Heart left ventricle (tissue), 16 donors: Measurements from ENCODE around the gene DNAAF8. TPM values are rescaled to one million over a fixed set of nuclear protein-coding genes. Genes with fewer than 3 reads are reported as not detected.
"Not testable (repeated sequence)": the region's sequence is repeated elsewhere in the genome, so short reads cannot be mapped to it uniquely, and the experiment has no call there.

Experiments used
- ATAC-seq, 4 donors: fragments of 200-7000 bp; cut with Tn5 transposase; one replicate each; pipeline ENCODE4 v1.9.1; 2020 to 2022; ENCODE audit warnings: moderate library complexity in 4 of 4, mild to moderate bottlenecking in 3 of 4, moderate number of reproducible peaks in 1 of 4
- DNase-seq, 5 donors: peaks; one replicate each; pipeline ENCODE4 v3.0.0-alpha.2; 2020
- H3K27ac ChIP-seq, 12 donors: fragments of 200-600 bp; sonication (generic) in 4 of 12; one replicate each; pipeline versions ENCODE4 v1.5.0 to v1.8.0; 2016 to 2022; ENCODE audit warnings: mild to moderate bottlenecking in 2 of 12
- H3K27me3 ChIP-seq, 9 donors: fragments of 200-600 bp; sonication (generic) in 2 of 9; one replicate each; pipeline versions ENCODE4 v1.5.1 to v1.8.0; 2016 to 2022; ENCODE audit warnings: mild to moderate bottlenecking in 3 of 9
- H3K36me3 ChIP-seq, 9 donors: fragments of 200-600 bp; sonication (generic) in 2 of 9; one replicate each; pipeline versions ENCODE4 v1.5.0 to v1.8.0; 2018 to 2022; ENCODE audit warnings: mild to moderate bottlenecking in 2 of 9
- H3K4me1 ChIP-seq, 12 donors: fragments of 200-600 bp; sonication (generic) in 4 of 12; one replicate each; pipeline versions ENCODE4 v1.5.0 to v1.8.0; 2016 to 2022; ENCODE audit warnings: mild to moderate bottlenecking in 3 of 12
- H3K4me3 ChIP-seq, 12 donors: fragments of 200-600 bp; sonication (generic) in 4 of 12; one replicate each; pipeline versions ENCODE4 v1.5.0 to v1.8.0; 2017 to 2022; ENCODE audit warnings: mild to moderate bottlenecking in 9 of 12, moderate library complexity in 4 of 12
- H3K9me3 ChIP-seq, 12 donors: fragments of 200-600 bp; sonication (generic) in 4 of 12; one replicate each; pipeline versions ENCODE4 v1.5.0 to v1.8.0; 2016 to 2022; ENCODE audit warnings: mild to moderate bottlenecking in 1 of 12
- POLR2A ChIP-seq, 2 donors: fragments of 450-650 bp; IDR thresholded peaks; one replicate each; pipeline ENCODE4 v1.6.1; 2017; ENCODE audit warnings: antibody characterized with exemption in 2 of 2, mild to moderate bottlenecking in 2 of 2, moderate library complexity in 2 of 2
- WGBS, 4 donors: extraction: QIAGEN DNeasy Blood & Tissue Kit in 2 of 4; methylation state at CpG; one replicate each; pipeline versions ENCODE4 v1.1.5 to v1.1.7; 2013 to 2018; 5-methylcytosine and 5-hydroxymethylcytosine counted together
- intact Hi-C, 10 donors: fragments of 100-400 bp; cut with DNase I; formaldehyde crosslinking; loops; one replicate each; pipeline versions ENCODE4 v1.11.1 to v1.14.2; 2022
- polyA plus RNA-seq, 2 donors: library from polyadenylated mRNA; stranded (reverse); fragments of 200-250 nt; gene quantifications; one replicate each; pipeline ENCODE4 v1.2.3, GENCODE V29; 2013
- total RNA-seq, 9 donors: library from RNA; depleted of rRNA in 2 of 9; stranded (reverse); fragments of >200 nt in 2 of 9; fragmentation: NEBNext Ultra II Directional in 3 of 9; extraction: Animal tissue kit (Norgen Biotek cat#: 25700) in 3 of 9; gene quantifications; one replicate each; pipeline versions ENCODE4 v1.1.0 to v1.2.4, GENCODE V29; 2016 to 2023
- TF ChIP-seq, protein P1 (sequence below), 12 donors: fragments of 200-600 bp; sonication (generic) in 4 of 12; IDR thresholded peaks; one replicate each; pipeline versions ENCODE4 v1.5.0 to v1.8.0; 2018 to 2022; ENCODE audit warnings: antibody characterized with exemption in 12 of 12, mild to moderate bottlenecking in 5 of 12
- donor health status: ischemic (EF 13 %, LVEDD 7.1; RV severe dilation, severe dysfunction).
- donor health status: healthy with polysubstance abuse.
- donor health status: DM: no; HTN: yes; CAD: no.
- donor health status: DM: no; HTN: no; CAD: no.
- donor health status: ischemic (EF 25% LVEDD 6.9; RV normal size, moderate dysfunction).
- donor health status: ischemic (EF 25% LVEDD 5.7; RV mildly dilated, moderate dysfunction).
- donor health status: healthy.
- donor health status: DM: yes; HTN: yes; CAD: no.
- donor health status: ischemic (EF 35%, LVEDD 5.7; RV mildly dilated, moderate dysfunction).
- donor health status: nonischemic (EF 11% LVEDD 7.7; RV severe dilation, severe dysfunction).
- donor health status: DM: yes; HTN: yes; CAD: no.
- donor health status: PGD.
- donor health status: ischemic (EF 29% LVEDD 5.4; RV normal size, mild dysfunction).
- donor health status: nonischemic (EF 23%, LVEDD 6.1; RV moderate dilation, normal function).

Gene DNAAF8
- total and polyA plus RNA-seq, 11 donors = 0.34 to 3.4 (median 0.91) TPM

DNA sequence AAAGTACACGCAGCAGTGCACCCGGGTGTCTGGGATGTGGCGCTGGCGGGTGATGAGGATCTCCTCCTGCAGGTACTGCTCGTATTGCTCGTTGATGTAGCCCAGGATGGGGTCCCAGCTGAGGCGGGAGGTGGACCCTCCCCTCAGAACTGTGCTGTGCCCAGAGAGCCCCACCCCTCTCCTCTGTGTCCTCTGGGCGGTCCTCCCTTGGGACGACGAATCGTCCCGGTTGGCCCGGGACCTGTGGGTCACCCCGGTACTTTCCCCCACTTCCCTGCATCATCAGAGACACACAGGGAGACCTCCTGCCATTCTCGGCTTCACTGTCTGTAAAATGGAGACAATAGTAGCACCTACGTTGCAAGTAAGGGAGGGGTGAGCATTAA, 49.6 kb downstream of the DNAAF8 start:
- no peak for DNase-seq
- intact Hi-C loops = no loop called here
- no peak overlapping the region for H3K27ac ChIP-seq
- H3K4me1 ChIP-seq = no peaks in the 10 kb centered on the region
- H3K4me3 ChIP-seq = no peak overlapping the region
- no peak for ATAC-seq
- H3K36me3 ChIP-seq = no peaks in the 10 kb centered on the region
- no peak for TF ChIP-seq POLR2A (IDR thresholded peaks at IDR 0.05)
- TF ChIP-seq, protein P1, sequence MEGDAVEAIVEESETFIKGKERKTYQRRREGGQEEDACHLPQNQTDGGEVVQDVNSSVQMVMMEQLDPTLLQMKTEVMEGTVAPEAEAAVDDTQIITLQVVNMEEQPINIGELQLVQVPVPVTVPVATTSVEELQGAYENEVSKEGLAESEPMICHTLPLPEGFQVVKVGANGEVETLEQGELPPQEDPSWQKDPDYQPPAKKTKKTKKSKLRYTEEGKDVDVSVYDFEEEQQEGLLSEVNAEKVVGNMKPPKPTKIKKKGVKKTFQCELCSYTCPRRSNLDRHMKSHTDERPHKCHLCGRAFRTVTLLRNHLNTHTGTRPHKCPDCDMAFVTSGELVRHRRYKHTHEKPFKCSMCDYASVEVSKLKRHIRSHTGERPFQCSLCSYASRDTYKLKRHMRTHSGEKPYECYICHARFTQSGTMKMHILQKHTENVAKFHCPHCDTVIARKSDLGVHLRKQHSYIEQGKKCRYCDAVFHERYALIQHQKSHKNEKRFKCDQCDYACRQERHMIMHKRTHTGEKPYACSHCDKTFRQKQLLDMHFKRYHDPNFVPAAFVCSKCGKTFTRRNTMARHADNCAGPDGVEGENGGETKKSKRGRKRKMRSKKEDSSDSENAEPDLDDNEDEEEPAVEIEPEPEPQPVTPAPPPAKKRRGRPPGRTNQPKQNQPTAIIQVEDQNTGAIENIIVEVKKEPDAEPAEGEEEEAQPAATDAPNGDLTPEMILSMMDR (IDR thresholded peaks at IDR 0.05) = no peak
- no peaks in the 10 kb centered on the region for H3K27me3 ChIP-seq
- H3K9me3 ChIP-seq = no peaks in the 10 kb centered on the region
- 66 to 79% (median 75%) methylated on average over 11 to 16 of the region's 16 CpGs for WGBS, 4 donors

GRCh38 chr16:4784444-4784987, 50.2 kb downstream of the DNAAF8 start:
- H3K27ac ChIP-seq, H3K4me1 ChIP-seq, DNase-seq, H3K27me3 ChIP-seq, H3K36me3 ChIP-seq, ATAC-seq, intact Hi-C loops, H3K9me3 ChIP-seq, H3K4me3 ChIP-seq: not testable (repeated sequence)
- 91 to 92% (median 92%) methylated on average over 13 to 14 of the region's 14 CpGs for WGBS, 4 donors

GRCh38 chr16:4785758-4786433, 51.6 kb downstream of the DNAAF8 start:
- Histone ChIP-seq H3K27ac (no peak overlapping the region), H3K4me1 (no peaks in the 10 kb centered on the region), H3K4me3 (no peak overlapping the region), H3K27me3 (no peaks in the 10 kb centered on the region), H3K36me3 (no peaks in the 10 kb centered on the region), H3K9me3 (no peaks in the 10 kb centered on the region)
- intact Hi-C loops = no loop called here
- no peak for TF ChIP-seq POLR2A (IDR thresholded peaks at IDR 0.05)
- TF ChIP-seq, protein P1 (IDR thresholded peaks at IDR 0.05) = no peak
- ATAC-seq (no peak), DNase-seq (no peak)
- WGBS, 4 donors = 87 to 94% (median 91%) methylated on average over 23 of the region's 23 CpGs

- Histone ChIP-seq H3K36me3 (no peaks in the 10 kb centered on the region), H3K9me3 (no peaks in the 10 kb centered on the region), H3K4me3 (no peak overlapping the region), H3K27me3 (no peaks in the 10 kb centered on the region), H3K4me1 (no peaks in the 10 kb centered on the region), H3K27ac (no peak overlapping the region)
- intact Hi-C loops = no loop called here
- WGBS, 4 donors = 94 to 98% (median 96%) methylated on average over 8 of the region's 8 CpGs
- ATAC-seq (no peak), DNase-seq (no peak)
- TF ChIP-seq POLR2A (IDR thresholded peaks at IDR 0.05) = no peak
- TF ChIP-seq, protein P1 (IDR thresholded peaks at IDR 0.05) = no peak
Observed at GRCh38 chr16:4787068-4787467, 52.7 kb downstream of the DNAAF8 start.
